HEK293T (cell line): ENCODE data around the gene HOXC6.

Source experiments
- CTCF ChIA-PET: fragments of 350-600 bp; formaldehyde crosslinking; extraction: SDS; loops from one replicate; lab custom pipeline; 2021; ENCODE audit warnings: antibody characterized with exemption, inconsistent platforms; lab: Yijun Ruan, JAX
- POLR2A ChIA-PET: fragments of 350-600 bp; formaldehyde crosslinking; extraction: SDS; loops from one replicate; lab custom pipeline; 2020; ENCODE audit warnings: antibody characterized with exemption, inconsistent platforms; lab: Yijun Ruan, JAX
- DNase-seq: peaks from one replicate; pipeline ENCODE4 v3.0.0; 2012; ENCODE audit warnings: mixed read lengths; ENCODE audit errors: extremely low spot score
- ARNT ChIP-seq: fragments of 450-650 bp; IDR thresholded peaks from 2 replicates; pipeline ENCODE4 v1.6.1; 2017; ENCODE audit warnings: mild to moderate bottlenecking
- BHLHE40 ChIP-seq: fragments of 450-650 bp; IDR thresholded peaks from 2 replicates; pipeline ENCODE4 v1.6.1; 2016; ENCODE audit warnings: mild to moderate bottlenecking, moderate library complexity, borderline replicate concordance
- CTBP1 ChIP-seq: fragments of 450-650 bp; IDR thresholded peaks from 2 replicates; pipeline ENCODE4 v1.6.1; 2016; ENCODE audit warnings: borderline replicate concordance
- ELF4 ChIP-seq: fragments of 450-650 bp; IDR thresholded peaks from 2 replicates; pipeline ENCODE4 v1.6.1; 2017; ENCODE audit warnings: antibody characterized with exemption
- FOXA1 ChIP-seq: fragments of 450-650 bp; IDR thresholded peaks from 2 replicates; pipeline ENCODE4 v1.6.1; 2016; ENCODE audit warnings: mild to moderate bottlenecking
- FOXK2 ChIP-seq: fragments of 450-650 bp; IDR thresholded peaks from 2 replicates; pipeline ENCODE4 v1.6.1; 2016; ENCODE audit warnings: mild to moderate bottlenecking
- FOXM1 ChIP-seq: fragments of 450-650 bp; IDR thresholded peaks from 2 replicates; pipeline ENCODE4 v1.6.1; 2017; ENCODE audit warnings: mild to moderate bottlenecking, borderline replicate concordance
- HDGF ChIP-seq: fragments of 450-650 bp; IDR thresholded peaks from 2 replicates; pipeline ENCODE4 v1.6.1; 2017; ENCODE audit warnings: antibody characterized with exemption, borderline replicate concordance
- L3MBTL2 ChIP-seq: fragments of 450-650 bp; conservative IDR thresholded peaks from 2 replicates; pipeline ENCODE4 v1.6.1; 2016; ENCODE audit warnings: mild to moderate bottlenecking
- LEF1 ChIP-seq: fragments of 450-650 bp; IDR thresholded peaks from 2 replicates; pipeline ENCODE4 v1.6.1; 2017; ENCODE audit warnings: mild to moderate bottlenecking, borderline replicate concordance
- NFRKB ChIP-seq: fragments of 450-650 bp; IDR thresholded peaks from 2 replicates; pipeline ENCODE4 v1.6.1; 2016; ENCODE audit warnings: mild to moderate bottlenecking, moderate library complexity
- PKNOX1 ChIP-seq: fragments of 450-650 bp; IDR thresholded peaks from 2 replicates; pipeline ENCODE4 v1.6.1; 2016
- SP1 ChIP-seq: fragments of 450-650 bp; IDR thresholded peaks from 2 replicates; pipeline ENCODE4 v1.6.1; 2017
- SUZ12 ChIP-seq: fragments of 450-650 bp; IDR thresholded peaks from 2 replicates; pipeline ENCODE4 v1.6.1; 2016; ENCODE audit warnings: mild to moderate bottlenecking
- TARDBP ChIP-seq: fragments of 450-650 bp; IDR thresholded peaks from 2 replicates; pipeline ENCODE4 v1.6.1; 2016
- ZNF384 ChIP-seq: fragments of 450-650 bp; IDR thresholded peaks from 2 replicates; pipeline ENCODE4 v1.6.1; 2016

HOXC6 gene

DNA sequence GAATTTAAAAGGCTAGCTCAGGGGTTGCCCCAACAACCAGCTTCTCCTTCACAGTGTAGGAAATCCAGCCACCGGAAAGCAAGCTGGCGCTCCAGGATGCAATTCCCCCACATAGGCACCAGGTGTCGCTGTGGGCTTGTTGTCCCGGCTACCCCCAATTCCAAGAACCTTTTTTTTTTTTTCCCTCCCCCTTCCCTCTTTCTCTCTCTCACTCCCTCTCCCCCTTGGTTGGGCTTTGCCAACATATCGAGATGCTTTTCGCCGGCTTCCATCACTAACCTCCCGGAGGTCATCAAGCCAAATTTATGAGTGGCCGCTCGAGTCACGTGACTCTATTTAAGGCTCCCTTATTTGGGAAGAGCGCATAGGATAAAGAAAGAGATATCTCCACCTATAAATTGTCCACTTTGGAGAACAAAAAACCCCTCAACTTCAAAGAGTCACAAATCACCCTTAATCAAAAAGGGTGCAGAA, 4.4 kb downstream of the HOXC6 start, which contains the start of gene HOXC5:
HOXC5 (plus strand) TSS at position 424 of the 474 bp plus-strand sequence. CDS start 73 bp downstream, outside the sequence.
- peak; percentile 68 for DNase-seq

DNA sequence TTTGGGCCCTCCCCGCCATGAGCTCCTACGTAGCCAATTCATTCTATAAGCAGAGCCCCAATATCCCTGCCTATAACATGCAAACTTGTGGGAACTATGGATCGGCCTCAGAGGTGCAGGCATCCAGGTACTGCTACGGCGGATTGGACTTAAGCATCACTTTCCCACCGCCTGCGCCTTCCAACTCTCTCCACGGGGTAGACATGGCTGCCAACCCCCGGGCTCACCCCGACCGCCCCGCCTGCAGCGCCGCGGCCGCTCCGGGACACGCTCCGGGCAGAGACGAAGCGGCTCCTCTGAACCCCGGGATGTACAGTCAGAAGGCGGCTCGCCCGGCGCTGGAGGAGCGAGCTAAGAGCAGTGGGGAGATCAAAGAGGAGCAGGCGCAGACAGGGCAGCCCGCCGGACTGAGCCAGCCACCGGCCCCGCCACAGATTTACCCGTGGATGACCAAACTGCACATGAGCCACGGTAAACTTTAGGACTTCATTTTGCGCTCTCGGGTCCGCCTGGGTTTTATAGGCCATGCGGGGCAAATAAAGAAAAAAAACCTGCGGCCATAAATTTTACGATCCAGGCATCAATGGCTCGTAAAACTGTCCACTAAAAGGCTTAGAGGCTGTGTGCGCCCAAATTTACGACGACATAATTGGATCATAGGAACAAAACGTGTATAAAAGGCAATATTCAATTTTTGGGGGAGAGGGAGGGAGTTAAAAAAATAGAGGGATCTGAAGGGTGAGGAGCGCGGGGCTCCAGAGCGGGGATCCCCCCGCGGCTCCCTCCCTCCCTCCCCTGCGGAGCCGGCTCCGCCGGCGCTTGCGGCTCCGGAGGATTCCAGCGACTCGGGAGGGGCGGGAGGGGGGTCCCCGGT, 5.1 kb downstream of the HOXC6 start:
- CTCF ChIA-PET = interaction anchor here (0.7 to 2.7 kb wide), 18 partner anchors 12 to 335 kb away, joined by 3 to 26 read pairs (median 5); partner anchors contain the start of genes HOXC10, HOXC8 and SMUG1
- POLR2A ChIA-PET = interaction anchor here (0.7 to 2.1 kb wide), 12 partner anchors 16 to 175 kb away, joined by 3 to 8 read pairs (median 4); partner anchors contain the start of genes HOXC4, HOXC8 and SMUG1
- DNase-seq = peak; percentile 61
- TF ChIP-seq SUZ12 (no peak), L3MBTL2 (peak; percentile 70), FOXK2 (no peak), ARNT (peak; percentile 96), FOXA1 (no peak), FOXM1 (peak; percentile 90; the same call in 1 of the 2 replicates), ELF4 (no peak), HDGF (no peak), LEF1 (peak; percentile 96), ZNF384 (peak; percentile 98), TARDBP (no peak; the same call in 1 of the 2 replicates), SP1 (no peak), NFRKB (no peak), CTBP1 (peak; percentile 100), BHLHE40 (no peak; the same call in 1 of the 2 replicates), PKNOX1 (peak; percentile 96)

More for the DNA sequence above, 4.4 kb downstream of the HOXC6 start, which contains the start of gene HOXC5:
- ChIA-PET POLR2A (interaction anchor here (0.7 to 1.8 kb wide), 12 partner anchors 16 to 175 kb away, joined by 3 to 8 read pairs (median 4); partner anchors contain the start of genes HOXC4, HOXC8 and SMUG1), CTCF (interaction anchor here (0.6 to 2.7 kb wide), 27 partner anchors 11 to 335 kb away, joined by 3 to 26 read pairs (median 5); partner anchors contain the start of genes HOXC10, HOXC8, HOXC9 and SMUG1)
- TF ChIP-seq PKNOX1 (peak; percentile 79), BHLHE40 (no peak), FOXM1 (no peak), CTBP1 (peak; percentile 71), HDGF (no peak), FOXA1 (no peak), FOXK2 (no peak), ELF4 (no peak), ZNF384 (peak; percentile 100), ARNT (no peak), LEF1 (no peak), SUZ12 (no peak), NFRKB (no peak), TARDBP (no peak), SP1 (no peak), L3MBTL2 (no peak)

DNA sequence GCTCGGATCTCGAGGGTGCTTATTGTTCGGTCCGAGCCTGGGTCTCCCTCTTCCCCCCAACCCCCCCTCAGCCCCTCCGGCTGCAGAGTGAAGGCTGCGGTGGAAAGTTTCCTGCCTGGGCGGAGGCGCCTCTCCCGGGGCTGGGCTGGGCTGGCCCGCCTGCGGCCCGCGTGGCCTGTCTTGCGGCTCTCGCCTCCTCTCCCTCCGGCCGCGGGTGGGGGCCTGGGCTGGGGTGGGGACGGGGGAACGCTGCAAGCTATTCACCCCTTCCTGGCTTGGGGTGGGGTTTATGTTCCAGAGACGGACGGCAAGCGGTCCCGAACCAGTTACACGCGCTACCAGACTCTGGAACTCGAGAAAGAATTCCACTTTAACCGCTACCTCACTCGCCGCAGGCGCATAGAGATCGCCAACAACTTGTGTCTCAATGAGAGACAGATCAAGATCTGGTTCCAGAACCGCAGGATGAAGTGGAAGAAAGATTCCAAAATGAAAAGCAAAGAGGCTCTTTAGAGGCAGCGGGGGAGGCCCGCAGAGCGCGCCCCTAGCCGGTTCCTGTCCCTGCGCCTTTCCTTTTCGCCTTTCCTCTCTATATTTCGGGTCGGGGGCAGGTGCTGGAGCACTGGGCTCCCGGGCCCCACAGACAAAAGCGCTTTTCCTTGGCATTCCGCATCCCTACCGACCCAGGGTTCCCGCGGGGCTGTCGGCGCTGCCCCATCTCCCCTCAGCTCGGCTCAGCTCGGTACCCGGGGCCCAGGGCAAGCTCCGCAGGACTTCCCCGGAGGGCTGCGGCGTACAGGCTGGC, 5.9 kb downstream of the HOXC6 start:
- ChIA-PET CTCF (interaction anchor here (0.6 to 1.3 kb wide), 2 partner anchors 10 to 12 kb away, joined by 3 read pairs; no protein-coding TSS in a partner anchor), POLR2A (interaction anchor here (1.0 to 2.1 kb wide), 2 partner anchors 18 to 25 kb away, joined by 5 read pairs; partner anchors contain the start of gene HOXC8)
- no peak for DNase-seq
- TF ChIP-seq ZNF384 (no peak), BHLHE40 (no peak), FOXM1 (no peak), SUZ12 (no peak), FOXK2 (no peak), LEF1 (no peak), L3MBTL2 (no peak), CTBP1 (no peak), FOXA1 (no peak), ARNT (no peak), SP1 (no peak), TARDBP (no peak), PKNOX1 (no peak), ELF4 (no peak), NFRKB (no peak), HDGF (no peak)

GRCh38 chr12:54034785-54035310, 6.6 kb downstream of the HOXC6 start:
- POLR2A ChIA-PET = interaction anchor here (1.0 to 2.1 kb wide), 2 partner anchors 17 to 26 kb away, joined by 5 read pairs; partner anchors contain the start of gene HOXC8
- DNase-seq = no peak
- CTCF ChIA-PET = interaction anchor here (0.6 to 1.3 kb wide), 2 partner anchors 11 kb away, joined by 3 read pairs; no protein-coding TSS in a partner anchor
- no peak for TF ChIP-seq HDGF
- TF ChIP-seq FOXK2 = no peak
- TF ChIP-seq ZNF384 = no peak
- TF ChIP-seq BHLHE40 = no peak
- TF ChIP-seq CTBP1 = no peak
- TF ChIP-seq LEF1 = no peak
- TF ChIP-seq FOXM1 = no peak
- no peak for TF ChIP-seq SUZ12
- no peak for TF ChIP-seq L3MBTL2
- TF ChIP-seq SP1 = no peak
- TF ChIP-seq NFRKB = no peak
- TF ChIP-seq ELF4 = no peak
